ENCODE data around the gene RENBP. TPM values are rescaled to one million over a fixed set of nuclear protein-coding genes. Genes with fewer than 3 reads are reported as not detected.

The RENBP gene
- total RNA-seq, 2 experiments from 2014 or later = 5.3 to 6.3 TPM

- CTCF ChIA-PET = no interaction called here
- POLR2A ChIA-PET = no interaction called here
Measured at GRCh38 chrX:153888344-153888743, 56.1 kb downstream of the RENBP start.

GRCh38 chrX:153887385-153887784 is 57.1 kb downstream of the RENBP start:
- ChIA-PET CTCF (no interaction called here), POLR2A (interaction anchor here (0.5 kb wide), 1 partner anchor 130 kb away, joined by 4 read pairs; no protein-coding TSS in a partner anchor)

- ChIA-PET CTCF (no interaction called here), POLR2A (interaction anchor here (0.5 kb wide), 1 partner anchor 130 kb away, joined by 4 read pairs; no protein-coding TSS in a partner anchor)
Measured at GRCh38 chrX:153886915-153887314, 57.5 kb downstream of the RENBP start.

- ChIA-PET CTCF (no interaction called here), POLR2A (no interaction called here)
Measured at GRCh38 chrX:153885968-153886903, 58.2 kb downstream of the RENBP start, which contains the start of gene L1CAM. TSS of gene L1CAM (minus strand) at chrX:153886173. CDS start at chrX:153875836, 10,337 bp downstream.

Other genes with a start within 250 kb of the RENBP start
- gene BCAP31, start 220.3 kb downstream of the RENBP start, total RNA-seq = 100 to 1,000 TPM; 145 to 150 TPM
- gene ABCD1, start 219.8 kb downstream of the RENBP start, total RNA-seq = 1 to 10 TPM; 3.5 to 4.4 TPM
- gene PLXNB3, start 180.4 kb downstream of the RENBP start, total RNA-seq = under 1 TPM; 0.48 to 0.63 TPM
- not detected for gene SRPK3, start 163.6 kb downstream of the RENBP start, total RNA-seq
- 10 to 100 TPM; 52.7 to 55.6 TPM for gene IDH3G, start 150.3 kb downstream of the RENBP start, total RNA-seq
- gene SSR4, start 150.0 kb downstream of the RENBP start, total RNA-seq = 100 to 1,000 TPM; 155 to 163 TPM
- under 1 TPM; 0.94 to 0.99 TPM for gene PDZD4, start 114.1 kb downstream of the RENBP start, total RNA-seq
- under 1 TPM; 0.19 to 0.31 TPM for gene L1CAM, start 58.5 kb downstream of the RENBP start, total RNA-seq
- gene AVPR2, start 40.0 kb downstream of the RENBP start, total RNA-seq = not detected
- 100 to 1,000 TPM; 112 to 113 TPM for gene ARHGAP4, start 18.4 kb downstream of the RENBP start, total RNA-seq
- 100 to 1,000 TPM; 166 to 167 TPM for gene NAA10, start 9.6 kb downstream of the RENBP start, total RNA-seq
- 100 to 1,000 TPM; 136 to 142 TPM for gene HCFC1, start 27.2 kb upstream of the RENBP start, total RNA-seq
- gene TMEM187, start 28.1 kb upstream of the RENBP start, total RNA-seq = 1 to 10 TPM; 3.5 to 4.0 TPM
- gene IRAK1, start 75.3 kb upstream of the RENBP start, total RNA-seq = 100 to 1,000 TPM; 201 to 202 TPM
- gene MECP2, start 153.1 kb upstream of the RENBP start, total RNA-seq = 10 to 100 TPM; 49.8 to 51.2 TPM
- gene OPN1LW, start 199.6 kb upstream of the RENBP start, total RNA-seq = not detected
- gene OPN1MW, start 238.0 kb upstream of the RENBP start, total RNA-seq = not detected